ENCODE measurements around the gene CLMN. TPM values are rescaled to one million over a fixed set of nuclear protein-coding genes. Genes with fewer than 3 reads are reported as not detected.

CLMN gene
- total and polyA plus RNA-seq, 10 of the 15 experiments (the other 5 are each of a cell fraction or from before 2014, with no cell fraction given), result 7.8 to 49.3 (median 18.5) TPM

- FAIRE-seq, result no peak
These were observed 57.2 kb downstream of the CLMN start for GRCh38 chr14:95262511-95262891.

More at GRCh38 chr14:95262511-95262891, 57.2 kb downstream of the CLMN start:
- H3K36me3 ChIP-seq (ENCODE audit: control insufficient read depth in 2 of 2, insufficient read depth in 2 of 2, low read length in 1 of 2), result no peaks in the 10 kb centered on the region
- H3K79me2 ChIP-seq (ENCODE audit: control insufficient read depth, insufficient read depth, low read length), result no peaks in the 10 kb centered on the region
- SMC1A ChIA-PET (ENCODE audit: uncharacterized antibody, unreplicated experiment), result interaction anchor here (1.2 kb wide), 2 partner anchors 8 to 64 kb away, joined by 3 read pairs; no protein-coding TSS in a partner anchor
- POLR2A ChIA-PET, result interaction anchor here (0.7 kb wide), 1 partner anchor 11 kb away, joined by 3 read pairs; no protein-coding TSS in a partner anchor
- peaks cover 59% of the 10 kb centered on the region for H3K4me1 ChIP-seq (ENCODE audit: control insufficient read depth, insufficient read depth, low read length)
- H3K9me3 ChIP-seq (replicated peaks; ENCODE audit: control insufficient read depth, insufficient read depth, low read length), result no peaks in the 10 kb centered on the region
- WGBS (ENCODE audit: insufficient coverage, insufficient replicate concordance, low lambda C conversion rate, missing lambda C conversion rate), result 80% methylated on average over 3 of the region's 3 CpGs
- TF ChIP-seq IKZF1 (conservative IDR thresholded peaks at IDR 0.05), result no peak
- no peak for TF ChIP-seq SUPT20H (IDR thresholded peaks at IDR 0.05; ENCODE audit: borderline replicate concordance, control insufficient read depth, low read depth, low read length)
- no peak for TF ChIP-seq SMARCA5 (IDR thresholded peaks at IDR 0.05)
- no peak for TF ChIP-seq POLR2AphosphoS5 (IDR thresholded peaks at IDR 0.05; ENCODE audit: low read length)
- no peak for TF ChIP-seq SMC3 (IDR thresholded peaks at IDR 0.05; ENCODE audit: borderline replicate concordance, low read length)
- no peak for TF ChIP-seq CHD4 (IDR thresholded peaks at IDR 0.05)
- TF ChIP-seq PAX8 (IDR thresholded peaks at IDR 0.05), result no peak
- TF ChIP-seq ZNF592 (IDR thresholded peaks at IDR 0.05), result no peak
- TF ChIP-seq TCF7 (IDR thresholded peaks at IDR 0.05; ENCODE audit: borderline replicate concordance), result no peak
- no peak for TF ChIP-seq CREM (IDR thresholded peaks at IDR 0.05; ENCODE audit: low read depth)
- no peak for TF ChIP-seq RBBP5 (conservative IDR thresholded peaks at IDR 0.05)
- TF ChIP-seq PAX5 (IDR thresholded peaks at IDR 0.05; ENCODE audit: borderline replicate concordance, low read depth, low read length), result no peak
- TF ChIP-seq MEF2A (IDR thresholded peaks at IDR 0.05; ENCODE audit: insufficient read depth, low read depth, low read length), result no peak
- TF ChIP-seq EP300 (IDR thresholded peaks at IDR 0.05; ENCODE audit: borderline replicate concordance in 1 of 2, control insufficient read depth in 1 of 2, low read depth in 2 of 2, low read length in 2 of 2), result no peak
- H3K27ac ChIP-seq (ENCODE audit: control insufficient read depth, insufficient read depth), result no peak overlapping the region
- no peak for DNase-seq (ENCODE audit: low read depth, low spot score)
- BruUV-seq (replicated peaks), result no TSS peak
- no peak overlapping the region for H3K9ac ChIP-seq (ENCODE audit: control insufficient read depth, insufficient read depth, low read length)
- ATAC-seq, result no peak
- intact Hi-C loops (cut with micrococcal nuclease; ENCODE audit: unreplicated experiment), result no loop called here
- no peak overlapping the region for H3K4me3 ChIP-seq
- H3K4me2 ChIP-seq (ENCODE audit: control insufficient read depth, insufficient read depth), result no peak overlapping the region
- H4K20me1 ChIP-seq (ENCODE audit: control insufficient read depth, insufficient read depth), result no peaks in the 10 kb centered on the region
- H3K27me3 ChIP-seq (replicated peaks in 1 of 2; ENCODE audit: control insufficient read depth in 2 of 2, insufficient read depth in 2 of 2, low read length in 1 of 2), result no peaks in the 10 kb centered on the region
- RAD21 ChIA-PET (ENCODE audit: unreplicated experiment), result no interaction called here
- CTCF ChIA-PET, result interaction anchor here (1.5 kb wide), 1 partner anchor 99 kb away, joined by 4 read pairs; no protein-coding TSS in a partner anchor
- in situ Hi-C loops (cut with MboI), result no loop called here
- no peak overlapping the region for H2AFZ ChIP-seq (ENCODE audit: control insufficient read depth, low read depth, low read length)

All from GM12878 (cell line).